Glutamatergic neuron (in vitro differentiated cells): ENCODE data around the gene PADI1. TPM values are rescaled to one million over a fixed set of nuclear protein-coding genes. Genes with fewer than 3 reads are reported as not detected.

Experiments
- DNase-seq: peaks from one replicate; pipeline ENCODE4 v3.0.0; 2022
- H3K27ac Mint-ChIP-seq: one replicate; pipeline ENCODE4 v1.8.0; 2020; ENCODE audit warnings: mild to moderate bottlenecking, mixed read lengths, inconsistent platforms; ENCODE audit not compliant: unreplicated experiment
- H3K27me3 Mint-ChIP-seq: one replicate; pipeline ENCODE4 v1.8.0; 2020; ENCODE audit warnings: mild to moderate bottlenecking, moderate library complexity, mixed read lengths, inconsistent platforms; ENCODE audit not compliant: unreplicated experiment
- H3K36me3 Mint-ChIP-seq: one replicate; pipeline ENCODE4 v1.8.0; 2020; ENCODE audit warnings: mild to moderate bottlenecking, mixed read lengths, inconsistent platforms; ENCODE audit not compliant: unreplicated experiment
- H3K4me1 Mint-ChIP-seq: one replicate; pipeline ENCODE4 v1.8.0; 2020; ENCODE audit warnings: mild to moderate bottlenecking, low read depth, mixed read lengths, inconsistent platforms; ENCODE audit not compliant: unreplicated experiment
- H3K4me3 Mint-ChIP-seq: one replicate; pipeline ENCODE4 v1.8.0; 2020; ENCODE audit warnings: mild to moderate bottlenecking, mixed read lengths, inconsistent platforms; ENCODE audit not compliant: unreplicated experiment
- H3K9me3 Mint-ChIP-seq: one replicate; pipeline ENCODE4 v1.8.0; 2020; ENCODE audit warnings: mild to moderate bottlenecking, moderate library complexity, mixed read lengths, inconsistent platforms; ENCODE audit not compliant: unreplicated experiment
- total RNA-seq: library from RNA; stranded (reverse); fragmentation: NEBNext Ultra II Directional; extraction: Animal tissue kit (Norgen Biotek cat#: 25700); gene quantifications from one replicate; pipeline ENCODE4 v1.2.1, GENCODE V29; 2021; ENCODE audit not compliant: unreplicated experiment
- TF ChIP-seq, protein P1 (sequence below): fragments of 200-600 bp; sonication (generic); IDR thresholded peaks from one replicate; pipeline ENCODE4 v1.5.0; 2021; ENCODE audit not compliant: partially characterized antibody, unreplicated experiment

The PADI1 gene
- total RNA-seq, 1 donor from 2014 or later = not detected

DNA sequence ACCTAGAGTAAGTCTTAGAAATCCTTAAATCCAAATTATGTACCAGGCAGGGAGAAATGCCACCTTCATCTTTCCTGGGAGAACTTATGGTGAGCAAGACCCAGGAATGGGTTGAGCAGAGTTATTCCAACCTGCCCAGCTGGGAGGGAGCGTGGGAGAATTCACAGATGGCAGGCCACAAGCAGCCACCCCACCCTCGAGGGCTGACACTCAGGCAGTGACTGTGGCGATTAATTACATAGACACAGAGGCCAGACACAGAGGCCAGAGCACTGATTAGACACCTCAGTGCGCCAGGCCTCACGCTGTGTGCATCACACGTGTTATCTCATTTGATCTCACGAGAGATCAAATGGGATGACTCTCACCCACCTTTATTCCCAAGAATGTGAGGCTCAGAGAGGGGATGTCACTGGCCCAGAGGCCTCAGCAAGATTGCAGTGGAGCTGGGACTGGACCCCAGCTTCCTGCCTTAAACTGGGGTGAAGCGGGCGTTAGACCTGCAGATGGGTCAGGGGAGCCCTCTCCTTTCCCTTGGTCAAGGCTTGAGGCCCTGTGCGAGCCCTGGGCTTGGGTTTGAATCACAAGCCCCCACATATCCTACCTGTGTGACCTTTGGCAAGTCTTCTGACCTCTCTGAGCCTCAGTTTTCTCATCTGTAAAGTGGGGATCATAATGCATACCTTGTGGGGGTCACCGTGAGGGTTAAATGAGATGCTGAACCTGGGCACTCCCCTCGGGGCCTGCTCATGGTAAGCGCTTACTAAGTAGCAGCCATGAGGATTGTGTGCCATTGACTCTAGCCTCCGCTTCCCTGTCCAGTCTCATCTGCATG, 74.3 kb downstream of the PADI1 start:
- peaks cover 2% of the 10 kb centered on the region for H3K27me3 Mint-ChIP-seq
- TF ChIP-seq, protein P1, sequence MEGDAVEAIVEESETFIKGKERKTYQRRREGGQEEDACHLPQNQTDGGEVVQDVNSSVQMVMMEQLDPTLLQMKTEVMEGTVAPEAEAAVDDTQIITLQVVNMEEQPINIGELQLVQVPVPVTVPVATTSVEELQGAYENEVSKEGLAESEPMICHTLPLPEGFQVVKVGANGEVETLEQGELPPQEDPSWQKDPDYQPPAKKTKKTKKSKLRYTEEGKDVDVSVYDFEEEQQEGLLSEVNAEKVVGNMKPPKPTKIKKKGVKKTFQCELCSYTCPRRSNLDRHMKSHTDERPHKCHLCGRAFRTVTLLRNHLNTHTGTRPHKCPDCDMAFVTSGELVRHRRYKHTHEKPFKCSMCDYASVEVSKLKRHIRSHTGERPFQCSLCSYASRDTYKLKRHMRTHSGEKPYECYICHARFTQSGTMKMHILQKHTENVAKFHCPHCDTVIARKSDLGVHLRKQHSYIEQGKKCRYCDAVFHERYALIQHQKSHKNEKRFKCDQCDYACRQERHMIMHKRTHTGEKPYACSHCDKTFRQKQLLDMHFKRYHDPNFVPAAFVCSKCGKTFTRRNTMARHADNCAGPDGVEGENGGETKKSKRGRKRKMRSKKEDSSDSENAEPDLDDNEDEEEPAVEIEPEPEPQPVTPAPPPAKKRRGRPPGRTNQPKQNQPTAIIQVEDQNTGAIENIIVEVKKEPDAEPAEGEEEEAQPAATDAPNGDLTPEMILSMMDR = no peak
- peaks cover 3% of the 10 kb centered on the region for H3K9me3 Mint-ChIP-seq
- H3K36me3 Mint-ChIP-seq = no peaks in the 10 kb centered on the region
- peaks cover 3% of the 10 kb centered on the region for H3K4me1 Mint-ChIP-seq
- no peak overlapping the region for H3K4me3 Mint-ChIP-seq
- H3K27ac Mint-ChIP-seq = no peak overlapping the region
- no peak for DNase-seq

DNA sequence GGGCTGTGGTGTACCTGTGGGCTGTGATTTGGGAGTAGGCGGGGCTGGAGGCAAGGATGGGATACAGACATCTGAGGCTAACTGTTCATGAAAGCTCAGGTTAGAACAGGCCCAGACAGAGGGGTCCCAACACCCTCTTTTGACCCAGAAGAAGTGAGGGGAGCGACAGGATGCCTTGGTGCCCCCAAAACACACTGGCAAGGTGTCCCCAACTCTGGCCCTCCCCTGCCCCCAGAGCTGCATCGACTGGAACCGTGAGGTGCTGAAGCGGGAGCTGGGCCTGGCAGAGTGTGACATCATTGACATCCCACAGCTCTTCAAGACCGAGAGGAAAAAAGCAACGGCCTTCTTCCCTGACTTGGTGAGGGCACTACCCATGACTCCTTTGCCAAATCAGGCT, 75.5 kb downstream of the PADI1 start:
- Mint-ChIP-seq H3K9me3 (no peaks in the 10 kb centered on the region), H3K4me1 (peaks cover 3% of the 10 kb centered on the region), H3K4me3 (no peak overlapping the region), H3K27me3 (peaks cover 2% of the 10 kb centered on the region), H3K36me3 (no peaks in the 10 kb centered on the region), H3K27ac (no peak overlapping the region)
- no peak for DNase-seq
- TF ChIP-seq, protein P1 = no peak

DNA sequence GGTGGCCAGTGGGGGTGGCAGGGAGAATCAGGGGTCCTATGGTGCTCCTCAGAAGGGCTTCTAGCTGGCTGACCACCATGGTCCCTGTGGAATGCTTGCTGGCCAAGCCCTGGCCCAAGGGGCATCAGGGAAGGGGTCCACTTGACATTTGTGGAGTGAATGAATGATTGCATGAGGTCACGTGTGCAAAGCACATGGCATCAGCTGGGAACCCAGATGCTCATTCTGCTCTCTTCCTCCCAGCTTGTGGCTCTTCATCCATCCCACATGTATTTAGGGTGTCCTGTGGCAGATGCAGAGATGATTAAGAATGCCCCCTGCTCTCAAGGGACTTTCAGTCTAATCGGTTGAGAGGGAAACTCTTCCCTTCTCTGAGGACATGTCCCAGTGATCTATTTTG, 76.0 kb downstream of the PADI1 start:
- peaks cover 2% of the 10 kb centered on the region for H3K27me3 Mint-ChIP-seq
- H3K4me3 Mint-ChIP-seq = no peak overlapping the region
- H3K9me3 Mint-ChIP-seq = no peaks in the 10 kb centered on the region
- H3K27ac Mint-ChIP-seq = no peak overlapping the region
- H3K36me3 Mint-ChIP-seq = no peaks in the 10 kb centered on the region
- no peak for DNase-seq
- peaks cover 3% of the 10 kb centered on the region for H3K4me1 Mint-ChIP-seq
- TF ChIP-seq, protein P1 = no peak

DNA sequence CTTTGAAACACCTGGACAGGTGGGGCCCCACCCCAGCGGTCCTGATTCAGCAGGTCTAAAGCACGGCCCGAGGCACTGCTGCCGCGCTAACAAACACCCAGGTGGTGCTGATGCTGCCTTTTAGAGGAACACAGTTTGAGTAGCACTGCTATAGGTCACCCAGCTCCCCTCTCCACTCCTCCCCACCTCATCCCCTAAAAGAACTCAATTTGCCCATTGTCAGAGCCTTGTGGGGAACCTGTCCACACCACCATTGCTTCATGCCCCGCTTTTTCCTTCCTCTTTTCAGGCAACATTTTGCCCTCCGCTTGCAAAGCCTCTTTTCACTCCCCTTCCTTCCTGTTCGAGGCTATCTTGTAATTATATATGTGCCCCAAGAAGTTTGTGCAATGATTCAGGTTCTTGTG, 76.8 kb downstream of the PADI1 start:
- no peak overlapping the region for H3K27ac Mint-ChIP-seq
- H3K9me3 Mint-ChIP-seq = no peaks in the 10 kb centered on the region
- no peak overlapping the region for H3K4me3 Mint-ChIP-seq
- peaks cover 2% of the 10 kb centered on the region for H3K27me3 Mint-ChIP-seq
- peaks cover 3% of the 10 kb centered on the region for H3K4me1 Mint-ChIP-seq
- TF ChIP-seq, protein P1 = no peak
- no peak for DNase-seq
- H3K36me3 Mint-ChIP-seq = no peaks in the 10 kb centered on the region

DNA sequence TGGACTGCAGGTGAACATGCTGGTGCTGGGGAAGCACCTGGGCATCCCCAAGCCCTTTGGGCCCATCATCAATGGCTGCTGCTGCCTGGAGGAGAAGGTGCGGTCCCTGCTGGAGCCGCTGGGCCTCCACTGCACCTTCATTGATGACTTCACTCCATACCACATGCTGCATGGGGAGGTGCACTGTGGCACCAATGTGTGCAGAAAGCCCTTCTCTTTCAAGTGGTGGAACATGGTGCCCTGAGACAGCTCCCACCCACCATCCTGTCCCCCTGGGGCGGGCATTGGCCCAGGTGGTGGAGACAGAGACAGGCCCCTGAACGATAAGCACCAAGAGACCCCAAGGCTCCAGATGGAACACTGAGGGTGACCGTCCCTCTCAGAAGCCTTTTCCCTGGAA, 77.9 kb downstream of the PADI1 start:
- Mint-ChIP-seq H3K9me3 (no peaks in the 10 kb centered on the region), H3K27me3 (peaks cover 2% of the 10 kb centered on the region), H3K36me3 (no peaks in the 10 kb centered on the region), H3K27ac (no peak overlapping the region), H3K4me3 (no peak overlapping the region), H3K4me1 (peaks cover 3% of the 10 kb centered on the region)
- TF ChIP-seq, protein P1 = no peak
- DNase-seq = no peak
